ENCODE data around the gene CLEC3A.

DNA sequence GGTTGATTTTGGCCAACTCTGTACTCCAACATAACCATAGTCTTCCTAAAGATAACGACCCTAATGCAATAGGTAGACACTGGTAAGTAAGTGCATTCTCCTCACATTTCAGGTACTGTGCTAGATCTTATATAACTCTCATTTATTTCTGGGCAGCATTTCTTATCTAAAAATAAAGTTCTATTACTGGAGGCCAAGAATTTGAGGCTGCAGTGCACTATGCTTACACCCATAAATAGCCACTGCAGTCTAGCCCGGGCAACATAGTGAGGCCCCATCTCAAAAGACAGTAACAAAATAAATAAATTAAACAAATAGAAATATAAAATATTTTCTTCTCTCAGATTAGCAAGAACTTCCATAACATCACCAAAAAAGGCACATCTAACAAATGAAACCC is 12.7 kb downstream of the CLEC3A start:
- TF ChIP-seq EP300 (IDR thresholded peaks at IDR 0.05) (no peak), POLR2A (IDR thresholded peaks at IDR 0.05) (no peak), CTCF (IDR thresholded peaks at IDR 0.05) (no peak)
